H9 (cell line): ENCODE results near the gene TMEM169. TPM values are rescaled to one million over a fixed set of nuclear protein-coding genes. Genes with fewer than 3 reads are reported as not detected.

Experiments
- DNase-seq: peaks from one replicate; pipeline ENCODE4 v3.0.0-alpha.2; 2017
- H2AFZ ChIP-seq: one replicate; pipeline ENCODE4 v1.6.1; 2013; ENCODE audit warnings: mild to moderate bottlenecking, low read length, control low read depth, moderate library complexity
- H2AK5ac ChIP-seq: 2 replicates; pipeline ENCODE4 v1.6.1; 2013; ENCODE audit warnings: low read length, control low read depth, mixed read lengths; ENCODE audit not compliant: insufficient read length
- H2BK120ac ChIP-seq: one replicate; pipeline ENCODE4 v1.6.1; 2013; ENCODE audit warnings: low read depth, mild to moderate bottlenecking, low read length, control low read depth, inconsistent platforms; ENCODE audit not compliant: poor library complexity, severe bottlenecking
- H2BK12ac ChIP-seq: 2 replicates; pipeline ENCODE4 v1.6.1; 2013; ENCODE audit warnings: low read length, control low read depth, mixed read lengths, low read depth; ENCODE audit not compliant: insufficient read length
- H2BK15ac ChIP-seq: 2 replicates; pipeline ENCODE4 v1.6.1; 2013; ENCODE audit warnings: low read depth, low read length, control low read depth
- H2BK20ac ChIP-seq: one replicate; pipeline ENCODE4 v1.6.1; 2013; ENCODE audit warnings: low read depth, mild to moderate bottlenecking, low read length, control low read depth, inconsistent platforms; ENCODE audit not compliant: poor library complexity, severe bottlenecking
- H2BK5ac ChIP-seq: 2 replicates; pipeline ENCODE4 v1.6.1; 2013; ENCODE audit warnings: low read length, control low read depth, mixed read lengths; ENCODE audit not compliant: insufficient read length
- H3K14ac ChIP-seq: 2 replicates; pipeline ENCODE4 v1.6.1; 2013; ENCODE audit warnings: low read length, control low read depth; ENCODE audit not compliant: insufficient read depth
- H3K18ac ChIP-seq: 2 replicates; pipeline ENCODE4 v1.6.1; 2013; ENCODE audit warnings: low read depth, mild to moderate bottlenecking, mixed read lengths, low read length, control low read depth; ENCODE audit not compliant: insufficient read length
- H3K23ac ChIP-seq: 2 replicates; pipeline ENCODE4 v1.6.1; 2013; ENCODE audit warnings: low read length, control low read depth, mixed read lengths, low read depth; ENCODE audit not compliant: insufficient read length
- H3K23me2 ChIP-seq: 2 replicates; pipeline ENCODE4 v1.6.1; 2013; ENCODE audit warnings: low read depth, mild to moderate bottlenecking, mixed read lengths, low read length, control low read depth; ENCODE audit not compliant: insufficient read length, poor library complexity, severe bottlenecking
- H3K27ac ChIP-seq: 2 replicates; pipeline ENCODE4 v1.5.1; 2013; ENCODE audit warnings: low read length, control low read depth, mixed read lengths, low read depth; ENCODE audit not compliant: insufficient read length
- H3K27me3 ChIP-seq: 2 replicates; pipeline ENCODE4 v1.6.1; 2013; ENCODE audit warnings: low read length, control low read depth, inconsistent platforms; ENCODE audit not compliant: insufficient read depth
- H3K4ac ChIP-seq: 2 replicates; pipeline ENCODE4 v1.6.1; 2013; ENCODE audit warnings: low read depth, mild to moderate bottlenecking, control low read depth, inconsistent platforms, low read length, moderate library complexity
- H3K4me1 ChIP-seq: 2 replicates; pipeline ENCODE4 v1.6.1; 2013; ENCODE audit warnings: low read length, control low read depth, inconsistent platforms; ENCODE audit not compliant: insufficient read depth
- H3K4me2 ChIP-seq: 2 replicates; pipeline ENCODE4 v1.6.1; 2013; ENCODE audit warnings: low read length, control low read depth, mixed read lengths; ENCODE audit not compliant: insufficient read length, insufficient read depth
- H3K56ac ChIP-seq: 2 replicates; pipeline ENCODE4 v1.6.1; 2013; ENCODE audit warnings: low read depth, mild to moderate bottlenecking, mixed read lengths, low read length, control low read depth; ENCODE audit not compliant: insufficient read length
- H3K79me1 ChIP-seq: 2 replicates; pipeline ENCODE4 v1.6.1; 2013; ENCODE audit warnings: low read depth, mild to moderate bottlenecking, moderate library complexity, low read length, control low read depth, inconsistent platforms; ENCODE audit not compliant: insufficient read depth, poor library complexity, severe bottlenecking
- H3K79me2 ChIP-seq: 2 replicates; pipeline ENCODE4 v1.6.1; 2013; ENCODE audit warnings: low read length, control low read depth, inconsistent platforms; ENCODE audit not compliant: insufficient read depth
- H3K9ac ChIP-seq: 2 replicates; pipeline ENCODE4 v1.6.1; 2013; ENCODE audit warnings: low read length, control low read depth, mixed read lengths; ENCODE audit not compliant: insufficient read length; ENCODE audit errors: extremely low read depth
- H3K9me3 ChIP-seq: one replicate; pipeline ENCODE4 v1.6.1; 2013; ENCODE audit warnings: low read depth, low read length, inconsistent platforms; ENCODE audit not compliant: control insufficient read depth
- H3T11ph ChIP-seq: one replicate; pipeline ENCODE4 v1.6.1; 2013; ENCODE audit warnings: mild to moderate bottlenecking, low read length, control low read depth, inconsistent platforms
- H4K20me1 ChIP-seq: one replicate; pipeline ENCODE4 v1.6.1; 2013; ENCODE audit not compliant: control insufficient read depth, insufficient read length, insufficient read depth
- H4K5ac ChIP-seq: 2 replicates; pipeline ENCODE4 v1.6.1; 2013; ENCODE audit warnings: low read depth, mild to moderate bottlenecking, mixed read lengths, low read length, control low read depth; ENCODE audit not compliant: insufficient read length
- H4K8ac ChIP-seq: replicated peaks from 2 replicates; pipeline ENCODE4 v1.6.1; 2013; ENCODE audit warnings: low read length, control low read depth, mixed read lengths, low read depth; ENCODE audit not compliant: insufficient read length
- H4K91ac ChIP-seq: 2 replicates; pipeline ENCODE4 v1.6.1; 2013; ENCODE audit warnings: low read depth, mild to moderate bottlenecking, moderate library complexity, mixed read lengths, low read length, control low read depth; ENCODE audit not compliant: insufficient read length
- H3K27ac Mint-ChIP-seq, 3 experiments: 2 replicates in 2 of 3; 3 replicates in 1 of 3; pipeline ENCODE4 v1.8.0; 2020 to 2021; ENCODE audit warnings: mixed read lengths in 3 of 3, mild to moderate bottlenecking in 1 of 3, moderate library complexity in 1 of 3
- H3K27me3 Mint-ChIP-seq: 2 replicates; pipeline ENCODE4 v1.8.0; 2021; ENCODE audit warnings: low read depth, mild to moderate bottlenecking, moderate library complexity, mixed read lengths
- H3K36me3 Mint-ChIP-seq, 3 experiments: 2 replicates in 2 of 3; 3 replicates in 1 of 3; pipeline ENCODE4 v1.8.0; 2020 to 2021; ENCODE audit warnings: low read depth in 3 of 3, mixed read lengths in 3 of 3; ENCODE audit not compliant: insufficient read depth in 1 of 3
- H3K4me1 Mint-ChIP-seq, 2 experiments: 2 replicates each; pipeline ENCODE4 v1.8.0; 2020; ENCODE audit warnings: mixed read lengths in 2 of 2
- H3K4me3 Mint-ChIP-seq, 2 experiments: 2 replicates in 1 of 2; 3 replicates in 1 of 2; pipeline ENCODE4 v1.8.0; 2020 to 2021; ENCODE audit warnings: mild to moderate bottlenecking in 2 of 2, mixed read lengths in 2 of 2, moderate library complexity in 1 of 2
- H3K9me3 Mint-ChIP-seq, 2 experiments: 2 replicates in 1 of 2; 3 replicates in 1 of 2; pipeline ENCODE4 v1.8.0; 2020; ENCODE audit warnings: mild to moderate bottlenecking in 2 of 2, mixed read lengths in 2 of 2, moderate library complexity in 1 of 2
- CTCF ChIP-seq: fragments of 200-600 bp; sonication (generic); conservative IDR thresholded peaks from 3 replicates; pipeline ENCODE4 v1.8.0; 2021; ENCODE audit warnings: antibody characterized with exemption, mild to moderate bottlenecking
- WGBS: extraction: QIAGEN DNeasy Blood & Tissue Kit; methylation state at CpG from one replicate; pipeline ENCODE4 v1.1.7; 2013; ENCODE audit warnings: missing lambda C conversion rate, low lambda C conversion rate, mixed read lengths; ENCODE audit not compliant: insufficient read length; ENCODE audit errors: extremely low coverage; 5-methylcytosine and 5-hydroxymethylcytosine counted together
- total RNA-seq: library from RNA; stranded (reverse); gene quantifications from 2 replicates; pipeline ENCODE4 v1.2.1, GENCODE V29; 2021

The TMEM169 gene
- total RNA-seq, 1 experiment from 2014 or later: 1.0 TPM

DNA sequence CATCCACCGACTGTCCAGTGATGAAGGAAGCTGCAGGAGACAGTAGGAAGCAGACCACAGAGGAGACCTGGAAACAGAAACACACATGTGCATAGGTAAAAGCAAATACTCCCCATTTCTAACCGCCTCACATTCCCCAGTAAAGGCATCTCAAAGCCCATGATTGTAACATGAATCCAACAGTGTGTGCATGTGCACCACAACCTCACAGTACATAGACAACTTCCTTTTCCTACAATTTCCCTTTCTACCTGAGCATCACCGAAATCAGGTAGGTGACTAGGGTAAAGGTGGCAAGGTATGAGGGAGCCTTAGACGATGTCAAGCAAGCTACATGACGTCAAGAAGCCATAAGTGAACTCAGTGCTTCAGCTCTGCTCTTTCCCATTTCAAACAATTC, 37.8 kb upstream of the TMEM169 start:
- no CpG with 5 or more reads among the region's 5 CpGs for WGBS
- H3K36me3 Mint-ChIP-seq: peaks cover 13 to 40% (median 33%) of the 10 kb centered on the region in 3 experiments; a peak in 6 of 7 replicates
- Histone ChIP-seq H3K9me3 (no peaks in the 10 kb centered on the region), H3T11ph (no peak overlapping the region), H3K4me2 (no peak overlapping the region), H4K5ac (no peak overlapping the region), H3K4me1 (no peaks in the 10 kb centered on the region), H2BK5ac (no peak overlapping the region), H4K8ac (no peak overlapping the region), H2BK15ac (no peak overlapping the region), H2AK5ac (no peak overlapping the region), H3K14ac (no peak overlapping the region), H2BK12ac (no peak overlapping the region), H3K56ac (no peak overlapping the region), H3K23ac (no peak overlapping the region), H3K9ac (no peak overlapping the region), H2AFZ (no peak overlapping the region), H2BK120ac (no peak overlapping the region), H2BK20ac (no peak overlapping the region), H4K20me1 (no peaks in the 10 kb centered on the region), H3K27me3 (no peaks in the 10 kb centered on the region), H3K18ac (no peak overlapping the region), H4K91ac (no peak overlapping the region), H3K79me1 (no peaks in the 10 kb centered on the region), H3K23me2 (no peaks in the 10 kb centered on the region), H3K27ac (no peak overlapping the region), H3K4ac (no peak overlapping the region), H3K79me2 (no peaks in the 10 kb centered on the region)
- H3K27me3 Mint-ChIP-seq: no peaks in the 10 kb centered on the region
- no peaks in the 10 kb centered on the region for H3K9me3 Mint-ChIP-seq
- TF ChIP-seq CTCF: no peak
- H3K27ac Mint-ChIP-seq: no peak overlapping the region
- no peaks in the 10 kb centered on the region for H3K4me1 Mint-ChIP-seq
- no peak overlapping the region for H3K4me3 Mint-ChIP-seq
- DNase-seq: no peak
